Measurements from ENCODE around the gene AP3B1. TPM values are rescaled to one million over a fixed set of nuclear protein-coding genes. Genes with fewer than 3 reads are reported as not detected.

The AP3B1 gene
- total RNA-seq, 3 donors from 2014 or later, result 38.5 to 55.6 (median 52.1) TPM

- no peaks in the 10 kb centered on the region for H3K36me3 ChIP-seq (ENCODE audit: low read depth)
- DNase-seq (no peak), ATAC-seq (no peak)
- no peak overlapping the region for H3K4me3 ChIP-seq
- intact Hi-C loops (cut with DNase I, micrococcal nuclease), result no loop called here
- TF ChIP-seq CTCF (IDR thresholded peaks at IDR 0.05), result no peak
- H3K4me1 ChIP-seq (ENCODE audit: low read depth), result no peaks in the 10 kb centered on the region
- no peaks in the 10 kb centered on the region for H3K9me3 ChIP-seq
Observed at GRCh38 chr5:78232163-78232562, 62.3 kb downstream of the AP3B1 start.

GRCh38 chr5:78224358-78224757, 70.1 kb downstream of the AP3B1 start:
- H3K4me3 ChIP-seq, result no peak overlapping the region
- intact Hi-C loops (cut with DNase I, micrococcal nuclease), result no loop called here
- H3K4me1 ChIP-seq (ENCODE audit: low read depth), result no peaks in the 10 kb centered on the region
- H3K9me3 ChIP-seq, result peaks cover 2% of the 10 kb centered on the region
- DNase-seq, result no peak
- no peak for ATAC-seq
- no peak for TF ChIP-seq CTCF (IDR thresholded peaks at IDR 0.05)
- H3K36me3 ChIP-seq (ENCODE audit: low read depth), result no peaks in the 10 kb centered on the region

GRCh38 chr5:78221964-78222451, 72.5 kb downstream of the AP3B1 start:
- intact Hi-C loops (cut with DNase I, micrococcal nuclease), result no loop called here
- no peak for DNase-seq
- H3K36me3 ChIP-seq (ENCODE audit: low read depth), result no peaks in the 10 kb centered on the region

GRCh38 chr5:78221467-78221866, 73.0 kb downstream of the AP3B1 start:
- Histone ChIP-seq H3K4me3 (no peak overlapping the region), H3K36me3 (ENCODE audit: low read depth) (no peaks in the 10 kb centered on the region), H3K9me3 (peaks cover 2% of the 10 kb centered on the region), H3K4me1 (ENCODE audit: low read depth) (no peaks in the 10 kb centered on the region)
- ATAC-seq, result no peak
- no peak for TF ChIP-seq CTCF (IDR thresholded peaks at IDR 0.05)
- no peak for DNase-seq
- intact Hi-C loops (cut with DNase I, micrococcal nuclease), result no loop called here

More at GRCh38 chr5:78221964-78222451, 72.5 kb downstream of the AP3B1 start:
- no peak for TF ChIP-seq CTCF (IDR thresholded peaks at IDR 0.05)
- H3K4me3 ChIP-seq, result no peak overlapping the region
- peak; percentile 51 for ATAC-seq
- no peaks in the 10 kb centered on the region for H3K4me1 ChIP-seq (ENCODE audit: low read depth)
- peaks cover 2% of the 10 kb centered on the region for H3K9me3 ChIP-seq

GRCh38 chr5:78215972-78216371, 78.5 kb downstream of the AP3B1 start:
- H3K4me1 ChIP-seq (ENCODE audit: low read depth), result no peaks in the 10 kb centered on the region
- ATAC-seq (no peak), DNase-seq (no peak)
- intact Hi-C loops (cut with DNase I, micrococcal nuclease), result no loop called here
- no peaks in the 10 kb centered on the region for H3K9me3 ChIP-seq
- no peak for TF ChIP-seq CTCF (IDR thresholded peaks at IDR 0.05)
- no peak overlapping the region for H3K4me3 ChIP-seq
- no peaks in the 10 kb centered on the region for H3K36me3 ChIP-seq (ENCODE audit: low read depth)

- Histone ChIP-seq H3K36me3 (ENCODE audit: low read depth) (no peaks in the 10 kb centered on the region), H3K4me1 (ENCODE audit: low read depth) (no peaks in the 10 kb centered on the region), H3K9me3 (no peaks in the 10 kb centered on the region), H3K4me3 (no peak overlapping the region)
- TF ChIP-seq CTCF (IDR thresholded peaks at IDR 0.05), result no peak
- intact Hi-C loops (cut with DNase I, micrococcal nuclease), result no loop called here
- no peak for ATAC-seq
- no peak for DNase-seq
Observed at GRCh38 chr5:78215565-78215964, 78.9 kb downstream of the AP3B1 start.
